ENCODE results near the gene ANKS1B.

The ANKS1B gene

DNA sequence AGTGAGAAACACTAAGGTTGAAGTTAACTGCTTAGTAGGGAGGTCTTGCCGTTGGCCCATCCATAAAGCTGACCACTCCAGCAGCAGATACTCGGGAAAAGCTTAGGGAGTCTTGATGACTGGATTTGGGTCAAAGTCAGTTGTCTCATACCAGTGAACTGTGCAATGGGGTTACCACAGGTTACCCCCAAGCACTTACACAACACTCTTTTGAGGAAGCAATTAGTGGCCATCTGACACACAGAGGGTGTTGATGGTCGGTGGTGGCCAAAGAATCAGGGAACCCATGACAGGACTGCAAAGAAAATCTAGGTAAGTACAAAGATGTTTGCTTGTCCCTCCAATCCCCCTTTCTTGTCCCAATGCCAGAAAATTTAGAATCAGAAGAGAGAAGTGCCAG, 929.4 kb downstream of the ANKS1B start:
- TF ChIP-seq, protein P1, sequence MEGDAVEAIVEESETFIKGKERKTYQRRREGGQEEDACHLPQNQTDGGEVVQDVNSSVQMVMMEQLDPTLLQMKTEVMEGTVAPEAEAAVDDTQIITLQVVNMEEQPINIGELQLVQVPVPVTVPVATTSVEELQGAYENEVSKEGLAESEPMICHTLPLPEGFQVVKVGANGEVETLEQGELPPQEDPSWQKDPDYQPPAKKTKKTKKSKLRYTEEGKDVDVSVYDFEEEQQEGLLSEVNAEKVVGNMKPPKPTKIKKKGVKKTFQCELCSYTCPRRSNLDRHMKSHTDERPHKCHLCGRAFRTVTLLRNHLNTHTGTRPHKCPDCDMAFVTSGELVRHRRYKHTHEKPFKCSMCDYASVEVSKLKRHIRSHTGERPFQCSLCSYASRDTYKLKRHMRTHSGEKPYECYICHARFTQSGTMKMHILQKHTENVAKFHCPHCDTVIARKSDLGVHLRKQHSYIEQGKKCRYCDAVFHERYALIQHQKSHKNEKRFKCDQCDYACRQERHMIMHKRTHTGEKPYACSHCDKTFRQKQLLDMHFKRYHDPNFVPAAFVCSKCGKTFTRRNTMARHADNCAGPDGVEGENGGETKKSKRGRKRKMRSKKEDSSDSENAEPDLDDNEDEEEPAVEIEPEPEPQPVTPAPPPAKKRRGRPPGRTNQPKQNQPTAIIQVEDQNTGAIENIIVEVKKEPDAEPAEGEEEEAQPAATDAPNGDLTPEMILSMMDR (IDR thresholded peaks at IDR 0.05), result no peak

DNA sequence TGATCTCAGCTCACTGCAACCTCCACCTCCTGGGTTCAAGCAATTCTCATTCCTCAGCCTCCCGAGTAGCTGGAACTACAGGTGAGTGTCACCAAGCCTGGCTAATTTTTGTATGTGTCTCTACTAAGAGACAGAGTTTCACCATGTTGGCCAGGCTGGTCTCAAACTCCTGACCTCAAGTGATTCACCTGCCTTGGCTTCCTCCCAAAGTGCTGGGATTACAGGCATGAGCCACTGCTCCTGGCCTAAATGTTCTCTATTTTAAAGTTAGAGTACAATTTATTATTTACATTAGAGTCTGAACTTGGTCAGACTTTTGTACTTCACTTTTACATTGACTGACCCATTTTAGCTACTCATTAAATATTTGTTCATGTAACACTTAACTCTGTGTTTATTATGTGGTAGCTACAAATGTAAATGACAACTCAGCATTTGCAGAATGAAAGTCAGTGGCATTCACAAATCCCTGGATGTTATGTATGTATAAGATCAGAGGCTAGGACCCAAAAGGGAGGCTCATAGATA, 930.1 kb downstream of the ANKS1B start:
- TF ChIP-seq, protein P1 (IDR thresholded peaks at IDR 0.05), result no peak

DNA sequence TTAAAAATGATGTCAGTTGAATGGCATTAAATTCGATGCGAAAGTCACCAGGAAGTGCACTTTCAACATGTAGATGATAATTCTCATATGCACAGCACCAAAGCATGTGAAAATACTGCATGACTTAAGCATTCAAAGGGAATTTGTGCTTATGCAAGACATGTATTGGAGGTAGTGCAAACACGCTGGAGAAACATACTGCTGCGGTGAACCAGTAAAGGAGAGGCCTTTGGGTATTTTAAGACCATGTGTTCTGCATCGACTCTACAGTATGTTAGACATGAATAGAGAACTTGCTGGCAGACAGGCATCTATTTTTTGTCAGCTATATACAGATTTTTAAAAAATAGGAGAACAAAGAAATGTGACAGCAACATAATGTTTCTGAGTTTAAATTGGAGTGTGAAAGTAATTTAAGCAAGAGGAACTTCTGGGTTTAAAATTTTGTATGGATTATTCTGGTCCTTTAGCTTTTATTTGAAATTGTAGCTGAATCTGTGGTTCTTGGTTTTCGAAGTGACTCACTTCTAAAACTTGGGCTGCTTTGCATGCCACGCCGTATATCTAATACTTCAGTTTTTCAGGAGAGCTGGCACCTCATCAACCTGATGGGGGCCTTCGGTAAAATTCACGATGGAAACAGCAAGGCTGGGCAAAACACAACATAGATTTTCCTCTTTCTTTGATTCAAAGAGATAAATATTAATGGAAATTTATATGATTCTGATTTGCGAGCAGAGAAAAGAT, 930.9 kb downstream of the ANKS1B start:
- TF ChIP-seq, protein P1 (IDR thresholded peaks at IDR 0.05), result no peak

DNA sequence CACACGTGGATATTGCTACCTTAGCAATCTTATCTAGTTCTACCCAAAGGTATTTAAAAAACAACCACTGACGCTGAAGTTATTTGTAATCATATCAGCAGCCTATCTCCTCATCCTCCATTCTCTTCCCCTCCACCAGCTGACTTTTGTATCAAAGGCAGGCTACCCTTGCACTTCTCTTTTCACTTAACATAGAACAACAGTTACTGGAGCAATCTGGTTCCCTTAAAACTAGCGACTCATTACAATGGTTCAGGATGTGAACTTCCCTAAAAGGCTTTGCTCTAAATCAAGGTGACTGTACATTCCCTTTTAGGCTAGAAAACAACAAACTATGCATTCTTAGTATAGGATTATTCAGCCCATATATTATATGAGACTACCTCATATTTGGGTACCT, 935.0 kb downstream of the ANKS1B start:
- TF ChIP-seq, protein P1 (IDR thresholded peaks at IDR 0.05), result no peak

DNA sequence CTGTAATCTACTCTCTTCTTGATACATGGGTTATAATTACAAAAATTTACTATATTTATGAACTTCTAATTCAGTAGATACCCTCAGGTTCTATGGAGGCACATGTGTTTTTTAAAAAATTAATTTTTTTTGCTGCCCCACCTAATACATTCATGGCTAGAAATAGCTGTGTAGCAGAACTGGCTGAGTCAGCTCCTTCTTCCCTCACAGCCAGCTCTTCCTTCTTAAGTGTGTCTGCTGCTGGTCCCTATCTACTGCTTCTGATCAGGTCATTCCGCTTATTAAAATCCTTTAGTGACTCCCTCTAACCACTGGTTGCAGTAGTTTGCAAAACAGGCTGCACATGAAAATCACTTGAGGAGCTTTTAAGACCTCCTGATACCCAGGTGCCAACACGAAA, 939.6 kb downstream of the ANKS1B start:
- TF ChIP-seq, protein P1 (IDR thresholded peaks at IDR 0.05), result no peak

DNA sequence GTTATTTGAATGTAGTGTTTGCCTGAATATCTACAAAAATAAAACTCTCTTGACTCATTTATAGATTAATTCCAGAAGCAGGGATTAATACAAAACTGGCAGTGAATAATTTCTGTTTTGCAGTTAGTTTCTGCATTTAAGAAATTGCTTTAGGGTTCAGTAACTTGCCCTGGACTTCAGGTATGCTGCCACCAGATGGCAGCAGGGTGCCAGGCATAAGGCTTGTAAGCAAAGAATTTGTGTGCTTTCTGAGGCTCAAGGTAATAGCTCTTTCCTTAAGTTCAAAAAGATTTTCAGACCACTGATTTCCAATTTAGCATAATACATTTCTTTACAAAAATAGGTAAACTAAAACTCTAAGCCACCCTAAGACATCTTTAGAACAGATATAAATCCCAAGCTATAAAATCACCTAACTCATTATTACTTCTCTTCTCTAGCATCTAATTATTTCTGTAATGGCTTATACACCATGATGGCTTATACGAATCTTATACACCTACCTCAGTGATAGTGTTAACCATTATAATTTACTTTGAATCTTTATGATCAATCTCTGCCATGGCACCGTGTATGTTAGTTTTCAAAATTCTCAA, 941.3 kb downstream of the ANKS1B start:
- TF ChIP-seq, protein P1 (IDR thresholded peaks at IDR 0.05), result peak; percentile 96

DNA sequence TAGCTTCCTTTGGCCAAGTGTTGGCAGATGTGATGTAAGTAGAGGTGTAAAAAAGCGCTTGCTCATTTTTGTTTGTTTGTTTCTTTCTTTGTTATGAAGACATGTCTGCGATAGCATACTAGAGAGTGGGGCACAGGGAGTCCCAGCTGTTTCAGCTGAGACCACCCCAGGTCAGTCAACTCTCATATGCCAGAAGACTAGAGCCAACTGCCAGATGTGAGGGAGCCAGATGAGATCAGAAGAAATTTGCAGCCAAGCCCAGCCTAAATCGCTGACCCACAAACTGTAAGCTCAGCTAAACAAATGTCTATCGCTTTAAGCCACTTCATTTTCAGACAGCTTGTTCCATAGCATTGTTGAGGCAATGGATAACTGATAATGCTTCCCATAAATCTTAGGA, 942.5 kb downstream of the ANKS1B start:
- TF ChIP-seq, protein P1 (IDR thresholded peaks at IDR 0.05), result no peak
